GM21723 (cell line): ENCODE measurements around the gene RBBP6.
"Not testable (repeated sequence)": the region's sequence is repeated elsewhere in the genome, so short reads cannot be mapped to it uniquely, and the experiment has no call there.

Experiments
- ATAC-seq: cut with Tn5 transposase; IDR thresholded peaks from one replicate; pipeline ENCODE4 v1.9.1; 2021; ENCODE audit warnings: mild to moderate bottlenecking, moderate library complexity; ENCODE audit not compliant: unreplicated experiment

Gene RBBP6

GRCh38 chr16:24555346-24555872 is 16.0 kb downstream of the RBBP6 start:
- no peak for ATAC-seq

GRCh38 chr16:24562811-24563210 is 23.4 kb downstream of the RBBP6 start:
- ATAC-seq: no peak

- ATAC-seq: no peak
Observed at GRCh38 chr16:24568392-24568791, 29.0 kb downstream of the RBBP6 start.

- no peak for ATAC-seq
Observed at GRCh38 chr16:24571096-24571495, 31.7 kb downstream of the RBBP6 start.

GRCh38 chr16:24572069-24572468 is 32.7 kb downstream of the RBBP6 start:
- ATAC-seq: no peak

GRCh38 chr16:24573141-24573540 is 33.8 kb downstream of the RBBP6 start:
- no peak for ATAC-seq

GRCh38 chr16:24574515-24575485 is 35.4 kb downstream of the RBBP6 start:
- not testable (repeated sequence) for ATAC-seq

- ATAC-seq: not testable (repeated sequence)
Observed at GRCh38 chr16:24575791-24576190, 36.4 kb downstream of the RBBP6 start.

GRCh38 chr16:24577167-24577566 is 37.8 kb downstream of the RBBP6 start:
- ATAC-seq: no peak

GRCh38 chr16:24580665-24581064 is 41.3 kb downstream of the RBBP6 start:
- no peak for ATAC-seq

- ATAC-seq: no peak
Observed at GRCh38 chr16:24583494-24583893, 44.1 kb downstream of the RBBP6 start.

- ATAC-seq: no peak
Observed at GRCh38 chr16:24589997-24590396, 50.6 kb downstream of the RBBP6 start.

GRCh38 chr16:24598777-24599437 is 59.5 kb downstream of the RBBP6 start:
- no peak for ATAC-seq

- no peak for ATAC-seq
Observed at GRCh38 chr16:24609417-24609739, 70.0 kb downstream of the RBBP6 start.

- no peak for ATAC-seq
Observed at GRCh38 chr16:24609740-24610415, 70.5 kb downstream of the RBBP6 start.

GRCh38 chr16:24610416-24610755 is 71.0 kb downstream of the RBBP6 start:
- ATAC-seq: no peak

GRCh38 chr16:24611310-24611709 is 71.9 kb downstream of the RBBP6 start:
- no peak for ATAC-seq

- no peak for ATAC-seq
Observed at GRCh38 chr16:24612656-24613055, 73.3 kb downstream of the RBBP6 start.

- ATAC-seq: not testable (repeated sequence)
Observed at GRCh38 chr16:24613267-24613666, 73.9 kb downstream of the RBBP6 start.

GRCh38 chr16:24617502-24617901 is 78.1 kb downstream of the RBBP6 start:
- no peak for ATAC-seq
